BE2C (cell line): ENCODE data around the gene CNOT10.

Experiments used
- DNase-seq: peaks from one replicate; pipeline ENCODE4 v3.0.0-alpha.2; 2020
- H3K27me3 ChIP-seq: fragments of 250-450 bp; sonication (Bioruptor Pico); 2 replicates; pipeline ENCODE4 v1.5.1; 2020; ENCODE audit warnings: mild to moderate bottlenecking
- H3K36me3 ChIP-seq: fragments of 250-450 bp; sonication (Bioruptor Pico); 2 replicates; pipeline ENCODE4 v1.5.1; 2020; ENCODE audit warnings: mild to moderate bottlenecking
- H3K4me1 ChIP-seq: fragments of 250-450 bp; sonication (Bioruptor Pico); 2 replicates; pipeline ENCODE4 v1.5.1; 2020
- H3K4me3 ChIP-seq: 2 replicates; pipeline ENCODE4 v1.5.1; 2011; ENCODE audit warnings: low read depth, low read length
- H3K9me3 ChIP-seq: fragments of 250-450 bp; sonication (Bioruptor Pico); 2 replicates; pipeline ENCODE4 v1.5.1; 2020
- CTCF ChIP-seq: IDR thresholded peaks from 2 replicates; pipeline ENCODE4 v1.5.1; 2012; ENCODE audit warnings: mild to moderate bottlenecking, low read depth, low read length

The CNOT10 gene

GRCh38 chr3:32817257-32817557, 132.2 kb downstream of the CNOT10 start:
- H3K4me3 ChIP-seq: no peak overlapping the region
- no peak for DNase-seq
- no peak for TF ChIP-seq CTCF
- no peaks in the 10 kb centered on the region for H3K9me3 ChIP-seq
- H3K36me3 ChIP-seq: no peaks in the 10 kb centered on the region
- peaks cover 14% of the 10 kb centered on the region for H3K27me3 ChIP-seq
- no peaks in the 10 kb centered on the region for H3K4me1 ChIP-seq

- TF ChIP-seq CTCF: no peak
- no peak for DNase-seq
- peaks cover 14% of the 10 kb centered on the region for H3K27me3 ChIP-seq
- H3K36me3 ChIP-seq: no peaks in the 10 kb centered on the region
- H3K9me3 ChIP-seq: no peaks in the 10 kb centered on the region
- no peaks in the 10 kb centered on the region for H3K4me1 ChIP-seq
- H3K4me3 ChIP-seq: peak within 1 kb of the TSS; percentile 44
Measured at GRCh38 chr3:32817558-32818228, 132.7 kb downstream of the CNOT10 start, which contains the start of gene TRIM71. Gene TRIM71 (plus strand): TSS chr3:32817997. CDS start chr3:32818081, 84 bp downstream.

GRCh38 chr3:32818229-32818969, 133.4 kb downstream of the CNOT10 start:
- DNase-seq: no peak
- TF ChIP-seq CTCF: no peak
- no peaks in the 10 kb centered on the region for H3K36me3 ChIP-seq
- no peak overlapping the region for H3K4me3 ChIP-seq
- H3K4me1 ChIP-seq: no peaks in the 10 kb centered on the region
- peaks cover 14% of the 10 kb centered on the region for H3K27me3 ChIP-seq
- H3K9me3 ChIP-seq: no peaks in the 10 kb centered on the region

GRCh38 chr3:32818970-32819511, 134.1 kb downstream of the CNOT10 start:
- Histone ChIP-seq H3K4me3 (no peak overlapping the region), H3K36me3 (no peaks in the 10 kb centered on the region), H3K27me3 (peaks cover 14% of the 10 kb centered on the region), H3K9me3 (no peaks in the 10 kb centered on the region), H3K4me1 (no peaks in the 10 kb centered on the region)
- no peak for DNase-seq
- TF ChIP-seq CTCF: no peak

GRCh38 chr3:32819551-32820348, 134.8 kb downstream of the CNOT10 start:
- no peak overlapping the region for H3K4me3 ChIP-seq
- H3K36me3 ChIP-seq: no peaks in the 10 kb centered on the region
- no peaks in the 10 kb centered on the region for H3K9me3 ChIP-seq
- peaks cover 14% of the 10 kb centered on the region for H3K27me3 ChIP-seq
- TF ChIP-seq CTCF: no peak
- no peak for DNase-seq
- H3K4me1 ChIP-seq: no peaks in the 10 kb centered on the region
